Mucosa of rectum (tissue), 2 donors: ENCODE data around the gene KCNJ11.

ENCODE experiments used
- H3K27ac ChIP-seq, 2 donors: one replicate each; pipeline ENCODE4 v1.7.0; 2013; ENCODE audit warnings: inconsistent platforms in 2 of 2, low read depth in 2 of 2, low read length in 2 of 2
- H3K27me3 ChIP-seq, 2 donors: one replicate each; pipeline ENCODE4 v1.7.0; 2013; ENCODE audit warnings: low read length in 2 of 2; ENCODE audit not compliant: control insufficient read depth in 2 of 2, insufficient read depth in 2 of 2
- H3K36me3 ChIP-seq, 2 donors: one replicate each; pipeline ENCODE4 v1.7.0; 2013; ENCODE audit warnings: low read length in 2 of 2; ENCODE audit not compliant: control insufficient read depth in 2 of 2, insufficient read depth in 2 of 2
- H3K4me1 ChIP-seq, 2 donors: one replicate each; pipeline ENCODE4 v1.7.0; 2013; ENCODE audit warnings: low read length in 2 of 2, mild to moderate bottlenecking in 1 of 2; ENCODE audit not compliant: control insufficient read depth in 2 of 2, insufficient read depth in 2 of 2
- H3K4me3 ChIP-seq, 2 donors: one replicate each; pipeline ENCODE4 v1.7.0; 2013; ENCODE audit warnings: low read length in 2 of 2
- H3K9ac ChIP-seq, 2 donors: one replicate each; pipeline ENCODE4 v1.7.0; 2013; ENCODE audit warnings: low read length in 2 of 2, low read depth in 1 of 2, mild to moderate bottlenecking in 1 of 2
- H3K9me3 ChIP-seq, 2 donors: one replicate each; pipeline ENCODE4 v1.7.0; 2013; ENCODE audit warnings: low read length in 2 of 2; ENCODE audit not compliant: control insufficient read depth in 2 of 2
- donor health status: healthy.
- donor health status: Normal muscosa, but diverticular disease.

KCNJ11 gene

GRCh38 chr11:17369684-17370243 lies 18.7 kb downstream of the KCNJ11 start:
- Histone ChIP-seq H3K27me3 (no peaks in the 10 kb centered on the region), H3K9me3 (peaks cover 20 to 27% of the 10 kb centered on the region in 2 donors), H3K27ac (no peak overlapping the region), H3K4me1 (no peaks in the 10 kb centered on the region), H3K9ac (no peak overlapping the region), H3K4me3 (no peak overlapping the region), H3K36me3 (peaks cover 67 to 75% of the 10 kb centered on the region in 2 donors)

GRCh38 chr11:17369094-17369493 lies 19.4 kb downstream of the KCNJ11 start:
- Histone ChIP-seq H3K4me1 (no peaks in the 10 kb centered on the region), H3K9me3 (peaks cover 20 to 27% of the 10 kb centered on the region in 2 donors), H3K4me3 (no peak overlapping the region), H3K27me3 (no peaks in the 10 kb centered on the region), H3K36me3 (peaks cover 67 to 73% of the 10 kb centered on the region in 2 donors), H3K9ac (no peak overlapping the region), H3K27ac (no peak overlapping the region)

- no peaks in the 10 kb centered on the region for H3K27me3 ChIP-seq
- H3K9ac ChIP-seq: no peak overlapping the region
- H3K4me3 ChIP-seq: no peak overlapping the region
- no peak overlapping the region for H3K27ac ChIP-seq
- peaks cover 66 to 69% of the 10 kb centered on the region in 2 donors for H3K36me3 ChIP-seq
- H3K4me1 ChIP-seq: no peaks in the 10 kb centered on the region
- peaks cover 20 to 27% of the 10 kb centered on the region in 2 donors for H3K9me3 ChIP-seq
These were observed 19.9 kb downstream of the KCNJ11 start for GRCh38 chr11:17368551-17368950.

GRCh38 chr11:17366495-17366894 lies 22.0 kb downstream of the KCNJ11 start:
- Histone ChIP-seq H3K27me3 (no peaks in the 10 kb centered on the region), H3K27ac (no peak overlapping the region), H3K36me3 (peaks cover 47 to 52% of the 10 kb centered on the region in 2 donors), H3K9me3 (peaks cover 14% of the 10 kb centered on the region in 2 donors), H3K4me3 (no peak overlapping the region), H3K4me1 (no peaks in the 10 kb centered on the region), H3K9ac (no peak overlapping the region)

GRCh38 chr11:17354601-17354991 lies 33.9 kb downstream of the KCNJ11 start:
- H3K4me1 ChIP-seq: peaks cover 16 to 17% of the 10 kb centered on the region in 2 donors
- H3K9me3 ChIP-seq: no peaks in the 10 kb centered on the region
- H3K36me3 ChIP-seq: peaks cover 0 to 9% of the 10 kb centered on the region in 2 donors
- no peaks in the 10 kb centered on the region for H3K27me3 ChIP-seq
- no peak overlapping the region for H3K9ac ChIP-seq
- H3K4me3 ChIP-seq: peak overlapping the region in 1 of 2 donors; percentile 87
- no peak overlapping the region for H3K27ac ChIP-seq

- H3K27me3 ChIP-seq: no peaks in the 10 kb centered on the region
- peak overlapping the region; percentile 58 to 87 for H3K4me3 ChIP-seq
- H3K9ac ChIP-seq: peak overlapping the region; percentile 61 to 76
- peaks cover 16 to 17% of the 10 kb centered on the region in 2 donors for H3K4me1 ChIP-seq
- no peaks in the 10 kb centered on the region for H3K9me3 ChIP-seq
- peak overlapping the region; percentile 89 to 90 for H3K27ac ChIP-seq
- H3K36me3 ChIP-seq: peaks cover 0 to 6% of the 10 kb centered on the region in 2 donors
These were observed 34.4 kb downstream of the KCNJ11 start for GRCh38 chr11:17353821-17354600.

- peak overlapping the region; percentile 63 to 76 for H3K9ac ChIP-seq
- peaks cover 16 to 17% of the 10 kb centered on the region in 2 donors for H3K4me1 ChIP-seq
- peak overlapping the region; percentile 89 to 90 for H3K27ac ChIP-seq
- peak overlapping the region; percentile 58 to 87 for H3K4me3 ChIP-seq
- H3K36me3 ChIP-seq: peaks cover 0 to 4% of the 10 kb centered on the region in 2 donors
- H3K27me3 ChIP-seq: no peaks in the 10 kb centered on the region
- H3K9me3 ChIP-seq: no peaks in the 10 kb centered on the region
These were observed 35.3 kb downstream of the KCNJ11 start for GRCh38 chr11:17352950-17353820.

GRCh38 chr11:17351510-17352176 lies 36.8 kb downstream of the KCNJ11 start, which contains the start of gene NCR3LG1:
NCR3LG1 (plus strand) TSS chr11:17351800; CDS start chr11:17351970, 170 bp downstream.
- peaks cover 16 to 17% of the 10 kb centered on the region in 2 donors for H3K4me1 ChIP-seq
- peak within 1 kb of the TSS; percentile 63 to 76 for H3K9ac ChIP-seq
- no peaks in the 10 kb centered on the region for H3K27me3 ChIP-seq
- peak within 1 kb of the TSS; percentile 68 to 87 for H3K4me3 ChIP-seq
- peak within 1 kb of the TSS; percentile 89 to 90 for H3K27ac ChIP-seq
- H3K36me3 ChIP-seq: no peaks in the 10 kb centered on the region
- no peaks in the 10 kb centered on the region for H3K9me3 ChIP-seq

GRCh38 chr11:17351172-17351509 lies 37.3 kb downstream of the KCNJ11 start:
- Histone ChIP-seq H3K9ac (peak overlapping the region in 1 of 2 donors; percentile 76), H3K4me1 (peaks cover 16 to 17% of the 10 kb centered on the region in 2 donors), H3K4me3 (peak overlapping the region; percentile 68 to 74), H3K27me3 (no peaks in the 10 kb centered on the region), H3K36me3 (no peaks in the 10 kb centered on the region), H3K27ac (peak overlapping the region in 1 of 2 donors; percentile 33), H3K9me3 (no peaks in the 10 kb centered on the region)
